Lower leg skin (tissue), 3 donors: ENCODE data around the gene PODXL2.

ENCODE experiments used
- POLR2A ChIP-seq, 2 donors: fragments of 450-650 bp; IDR thresholded peaks; one replicate each; pipeline ENCODE4 v1.6.1; 2016 to 2017; ENCODE audit warnings: antibody characterized with exemption in 2 of 2, mild to moderate bottlenecking in 1 of 2, moderate library complexity in 1 of 2
- TF ChIP-seq, protein P1 (sequence below), 3 donors: fragments of 450-650 bp; IDR thresholded peaks; one replicate each; pipeline ENCODE4 v1.5.1; 2016; ENCODE audit warnings: antibody characterized with exemption in 3 of 3, mild to moderate bottlenecking in 3 of 3, moderate library complexity in 2 of 3

DNA sequence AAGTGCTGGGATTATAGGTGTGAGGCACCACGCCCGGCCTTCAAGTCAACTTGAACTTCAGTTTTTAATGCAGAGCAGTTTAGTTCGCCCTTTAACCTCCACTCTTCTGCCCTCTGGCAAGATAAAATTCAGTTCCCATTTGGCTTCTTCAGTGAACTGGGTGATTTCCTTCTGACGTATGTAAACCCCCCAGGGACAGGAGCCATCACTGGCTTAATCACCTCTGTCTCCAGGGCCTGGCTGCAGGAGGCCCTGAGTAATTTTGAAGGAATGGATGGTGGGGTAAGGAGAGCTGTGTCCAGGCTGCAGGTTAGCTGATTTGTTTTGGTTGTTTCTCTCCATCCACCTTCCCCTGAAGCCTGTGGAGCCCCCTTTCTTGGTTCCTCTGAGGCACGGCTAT is 18.9 kb upstream of the PODXL2 start:
- TF ChIP-seq, protein P1, sequence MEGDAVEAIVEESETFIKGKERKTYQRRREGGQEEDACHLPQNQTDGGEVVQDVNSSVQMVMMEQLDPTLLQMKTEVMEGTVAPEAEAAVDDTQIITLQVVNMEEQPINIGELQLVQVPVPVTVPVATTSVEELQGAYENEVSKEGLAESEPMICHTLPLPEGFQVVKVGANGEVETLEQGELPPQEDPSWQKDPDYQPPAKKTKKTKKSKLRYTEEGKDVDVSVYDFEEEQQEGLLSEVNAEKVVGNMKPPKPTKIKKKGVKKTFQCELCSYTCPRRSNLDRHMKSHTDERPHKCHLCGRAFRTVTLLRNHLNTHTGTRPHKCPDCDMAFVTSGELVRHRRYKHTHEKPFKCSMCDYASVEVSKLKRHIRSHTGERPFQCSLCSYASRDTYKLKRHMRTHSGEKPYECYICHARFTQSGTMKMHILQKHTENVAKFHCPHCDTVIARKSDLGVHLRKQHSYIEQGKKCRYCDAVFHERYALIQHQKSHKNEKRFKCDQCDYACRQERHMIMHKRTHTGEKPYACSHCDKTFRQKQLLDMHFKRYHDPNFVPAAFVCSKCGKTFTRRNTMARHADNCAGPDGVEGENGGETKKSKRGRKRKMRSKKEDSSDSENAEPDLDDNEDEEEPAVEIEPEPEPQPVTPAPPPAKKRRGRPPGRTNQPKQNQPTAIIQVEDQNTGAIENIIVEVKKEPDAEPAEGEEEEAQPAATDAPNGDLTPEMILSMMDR (IDR thresholded peaks at IDR 0.05): no peak
- TF ChIP-seq POLR2A (IDR thresholded peaks at IDR 0.05): no peak
